OCI-M1 (cell line): Measurements from ENCODE around the gene NEDD4L.

Experiments
- DNase-seq: peaks from one replicate; lab custom pipeline; 2025; lab: John Stamatoyannopoulos, UW

Gene NEDD4L

GRCh38 chr18:58321986-58322385 lies 278.0 kb downstream of the NEDD4L start:
- DNase-seq, result peak; percentile 92

DNA sequence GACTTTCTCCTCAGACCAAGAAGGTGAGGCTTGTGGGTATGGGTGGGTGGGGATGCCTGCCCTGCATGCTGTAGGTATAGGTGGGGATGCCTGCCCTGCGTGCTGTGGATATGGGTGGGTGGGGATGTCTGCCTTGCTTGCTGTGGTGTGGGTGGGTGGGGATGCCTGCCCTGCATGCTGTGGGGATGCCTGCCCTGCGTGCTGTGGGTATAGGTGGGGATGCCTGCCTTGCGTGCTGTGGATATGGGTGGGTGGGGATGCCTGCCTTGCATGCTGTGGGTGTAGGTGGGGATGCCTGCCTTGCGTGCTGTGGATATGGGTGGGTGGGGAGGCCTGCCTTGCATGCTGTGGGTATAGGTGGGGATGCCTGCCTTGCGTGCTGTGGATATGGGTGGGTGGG lies 278.4 kb downstream of the NEDD4L start:
- no peak for DNase-seq

- no peak for DNase-seq
Measured at GRCh38 chr18:58323866-58324762, 280.1 kb downstream of the NEDD4L start.

DNA sequence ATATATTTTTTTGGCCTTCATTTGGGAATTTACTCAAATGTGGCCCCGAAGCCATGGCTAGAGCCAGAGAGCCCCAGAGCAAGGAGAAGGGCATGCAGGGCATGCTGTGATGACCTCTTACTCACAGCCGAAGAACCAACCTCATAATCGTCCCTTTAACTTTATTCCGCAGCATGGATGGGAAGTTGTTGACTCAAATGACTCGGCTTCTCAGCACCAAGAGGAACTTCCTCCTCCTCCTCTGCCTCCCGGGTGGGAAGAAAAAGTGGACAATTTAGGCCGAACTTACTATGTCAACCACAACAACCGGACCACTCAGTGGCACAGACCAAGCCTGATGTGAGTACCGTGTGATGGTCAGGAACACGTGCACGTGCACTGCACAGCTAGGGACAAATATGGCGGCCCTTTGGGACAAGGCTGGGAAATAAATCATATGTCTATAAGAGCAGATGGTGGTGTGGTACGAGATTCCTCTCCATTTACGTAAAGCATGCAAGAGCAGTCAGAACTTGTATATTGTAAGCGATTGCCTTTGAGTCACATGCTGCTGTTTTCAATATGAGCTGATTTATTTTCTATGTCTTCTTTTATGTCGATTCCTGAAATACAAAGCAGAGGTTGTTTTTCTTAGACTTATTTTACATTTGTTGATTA lies 280.9 kb downstream of the NEDD4L start:
- DNase-seq, result no peak

DNA sequence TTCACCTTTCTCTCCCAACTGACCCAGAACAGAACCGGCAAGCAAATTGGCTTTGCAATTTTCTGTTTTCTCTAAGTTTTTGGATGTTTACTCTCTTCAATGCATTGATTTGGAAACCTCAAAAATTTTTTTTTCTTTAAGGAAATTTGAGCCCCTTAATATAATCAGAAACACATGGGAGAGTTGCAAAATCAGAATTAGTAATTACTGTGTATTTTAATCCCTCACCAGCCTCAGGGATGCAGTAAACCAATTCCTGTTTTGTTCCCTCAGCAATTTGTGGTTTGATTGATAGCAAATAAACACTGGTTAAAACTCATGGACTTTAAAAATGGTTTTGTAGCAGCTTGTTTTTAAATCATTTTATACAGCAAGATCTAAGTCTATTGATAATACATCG lies 281.5 kb downstream of the NEDD4L start:
- DNase-seq, result no peak

- no peak for DNase-seq
Measured at GRCh38 chr18:58334061-58334460, 290.0 kb downstream of the NEDD4L start.

DNA sequence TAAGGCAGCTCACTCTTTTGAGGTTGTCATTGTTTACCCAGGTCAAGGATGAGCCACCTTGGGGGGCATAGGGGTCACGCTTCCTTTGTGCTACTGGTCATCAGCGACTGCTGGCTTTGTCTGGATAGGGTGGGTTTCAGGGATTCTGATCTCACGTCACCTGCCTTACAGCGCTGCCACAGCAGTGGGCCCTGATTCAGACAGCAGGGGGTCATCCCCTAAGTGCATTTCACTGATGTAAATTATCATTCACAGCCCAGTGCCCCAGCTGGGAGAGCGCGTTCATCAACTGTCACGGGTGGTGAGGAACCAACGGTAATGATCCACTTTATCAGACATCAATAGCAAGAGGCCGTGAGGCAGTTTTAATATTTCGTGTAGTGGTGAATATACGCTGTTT lies 291.2 kb downstream of the NEDD4L start:
- DNase-seq, result no peak

- no peak for DNase-seq
Measured at GRCh38 chr18:58335821-58336220, 291.8 kb downstream of the NEDD4L start.

DNA sequence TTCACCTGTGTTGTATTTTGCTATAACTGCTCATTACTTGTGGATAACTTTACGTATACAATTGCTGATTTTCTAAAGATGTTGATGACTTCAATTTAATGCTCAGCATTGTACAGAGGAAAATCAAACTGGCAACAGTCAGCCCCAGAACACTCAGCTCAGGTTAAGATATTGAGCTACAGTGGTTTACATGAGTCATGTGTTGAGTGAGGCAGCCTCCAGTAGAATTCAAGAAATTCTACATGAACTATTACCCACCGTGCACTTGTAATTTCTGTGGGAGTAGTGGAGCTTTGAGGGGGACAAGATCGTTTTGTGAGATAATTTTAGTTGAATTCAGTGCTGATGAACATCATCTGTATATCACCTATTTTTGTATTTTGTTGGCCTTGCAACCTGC lies 292.6 kb downstream of the NEDD4L start:
- DNase-seq, result no peak

DNA sequence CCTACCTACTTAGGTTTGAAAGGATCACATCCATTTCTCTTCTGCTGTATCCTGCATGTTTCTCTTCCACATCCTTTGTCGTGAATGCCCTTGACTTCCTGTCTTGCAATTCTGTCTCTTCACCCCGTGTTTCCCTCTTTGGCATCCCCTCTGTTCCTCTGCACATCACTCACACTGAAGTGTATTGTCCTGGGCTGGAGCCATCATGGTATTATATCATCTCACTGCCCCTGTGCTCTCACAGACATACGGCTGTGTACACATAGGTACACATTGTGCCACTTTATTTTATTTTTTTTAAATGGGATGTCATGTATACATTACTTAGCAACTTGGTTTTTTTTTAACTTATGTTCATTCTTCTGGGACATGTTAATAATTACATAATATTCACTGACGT lies 293.3 kb downstream of the NEDD4L start:
- no peak for DNase-seq

DNA sequence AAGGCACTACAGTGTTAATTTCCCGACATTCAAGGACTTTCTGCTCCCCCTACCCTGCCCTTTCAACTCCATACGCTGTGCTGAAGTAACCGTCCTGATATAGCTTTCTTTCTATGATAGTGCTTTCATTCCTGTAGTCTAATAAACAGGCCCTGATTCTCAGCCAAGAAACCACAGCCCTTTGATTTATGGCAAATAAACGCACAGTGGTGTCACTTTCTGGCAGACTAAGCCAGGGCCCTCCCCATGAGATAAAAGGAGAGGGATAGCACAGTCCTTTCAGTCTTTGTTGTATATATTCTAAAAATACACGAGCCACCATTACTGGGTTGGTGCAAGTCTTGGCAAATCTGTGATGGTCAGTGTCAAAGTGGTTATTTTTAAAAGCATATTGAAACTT lies 293.7 kb downstream of the NEDD4L start:
- DNase-seq, result no peak

GRCh38 chr18:58338141-58338540 lies 294.1 kb downstream of the NEDD4L start:
- DNase-seq, result no peak

DNA sequence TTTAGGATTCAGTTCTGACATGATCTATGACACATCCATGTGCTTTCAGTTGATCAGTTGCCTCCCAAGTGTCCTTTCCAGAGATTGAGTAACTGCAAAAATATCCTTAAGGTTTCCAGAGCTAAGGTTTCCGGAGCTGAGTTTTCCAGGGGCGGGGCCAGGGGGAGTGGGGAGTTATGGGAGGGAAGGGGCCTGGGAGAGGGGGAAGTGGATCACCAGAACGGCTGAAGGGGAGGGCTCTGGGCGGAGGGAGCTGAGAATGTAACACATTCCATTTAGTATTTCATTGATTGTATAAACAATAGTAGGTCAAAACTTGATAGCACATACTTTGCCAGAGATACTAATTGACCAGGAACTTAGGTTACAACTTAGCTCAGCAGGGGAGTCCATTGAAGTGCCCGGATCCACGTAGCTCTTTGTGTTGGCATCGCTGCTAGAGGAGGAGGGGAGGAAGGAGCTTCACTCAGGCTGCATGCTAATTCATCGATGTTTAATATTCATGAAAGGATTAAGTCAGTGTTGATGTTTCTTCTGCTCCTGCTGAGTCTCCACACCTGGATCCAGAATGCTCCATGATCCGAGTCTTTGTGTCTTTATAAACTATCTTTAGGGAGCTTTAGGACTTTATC lies 295.1 kb downstream of the NEDD4L start:
- DNase-seq, result no peak

DNA sequence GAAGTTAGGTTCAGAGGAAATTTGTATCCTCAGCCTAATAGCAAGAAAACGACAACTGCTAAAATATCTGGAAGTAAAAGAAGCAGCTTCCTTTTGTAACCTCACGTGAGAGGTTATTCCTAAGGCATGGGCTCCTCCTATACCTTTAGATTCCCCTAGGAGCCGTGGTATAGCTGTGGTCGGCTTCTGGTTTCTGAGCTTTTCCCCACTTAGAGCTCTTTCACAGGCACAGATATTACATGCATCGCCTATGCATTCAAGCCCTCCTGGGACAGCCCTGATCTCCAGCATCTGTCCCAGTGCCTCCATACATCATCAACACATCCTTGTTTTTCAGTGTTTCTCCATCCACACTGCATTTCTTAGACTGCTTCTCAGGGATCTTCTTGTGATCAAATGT lies 295.9 kb downstream of the NEDD4L start:
- DNase-seq, result no peak

DNA sequence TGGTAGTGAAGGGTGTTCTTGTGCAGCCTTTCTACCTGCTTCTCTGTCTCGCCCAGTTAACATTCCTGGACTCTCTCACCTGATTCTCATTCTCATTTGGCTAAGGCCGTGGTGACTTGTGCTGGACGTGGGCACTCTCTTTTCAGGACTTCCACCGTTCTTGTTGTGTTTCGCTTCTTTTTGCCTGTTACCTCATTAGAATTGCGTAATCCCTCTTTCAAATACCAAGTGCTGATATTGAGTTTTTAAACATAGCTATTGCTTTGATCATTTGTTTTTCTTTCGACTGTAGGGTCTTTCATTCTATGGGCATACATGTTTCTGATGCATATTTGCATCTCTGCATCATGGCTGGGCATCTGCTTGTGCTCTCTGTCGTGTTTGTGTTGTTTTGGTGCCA lies 297.9 kb downstream of the NEDD4L start:
- no peak for DNase-seq

DNA sequence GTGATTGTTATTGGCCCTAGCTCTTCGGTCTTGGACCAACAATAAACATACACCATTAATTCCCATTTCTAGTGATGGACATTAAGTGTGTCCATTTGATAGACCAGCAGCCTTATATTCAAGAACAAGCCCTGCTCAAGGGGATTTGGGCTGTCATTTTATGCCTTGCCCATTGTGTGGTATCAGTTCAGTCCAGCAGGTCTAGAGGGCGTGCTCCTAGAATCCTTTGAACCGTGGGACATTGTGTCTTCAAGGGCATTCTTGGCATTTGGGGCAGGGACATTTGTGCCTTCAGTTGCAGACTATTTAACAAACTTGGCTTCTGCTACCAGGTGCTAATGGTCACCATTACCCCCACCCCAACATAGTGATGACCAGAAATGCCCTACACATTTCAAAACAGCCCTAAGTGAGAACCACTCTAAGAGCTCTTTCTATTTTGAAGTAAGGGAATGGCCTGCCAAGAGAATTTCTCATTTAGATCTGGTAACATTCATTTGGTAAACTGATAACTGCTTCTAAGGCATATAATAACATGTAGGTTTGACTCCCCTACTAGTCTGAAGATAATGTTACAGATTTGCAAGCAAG lies 300.1 kb downstream of the NEDD4L start:
- no peak for DNase-seq

DNA sequence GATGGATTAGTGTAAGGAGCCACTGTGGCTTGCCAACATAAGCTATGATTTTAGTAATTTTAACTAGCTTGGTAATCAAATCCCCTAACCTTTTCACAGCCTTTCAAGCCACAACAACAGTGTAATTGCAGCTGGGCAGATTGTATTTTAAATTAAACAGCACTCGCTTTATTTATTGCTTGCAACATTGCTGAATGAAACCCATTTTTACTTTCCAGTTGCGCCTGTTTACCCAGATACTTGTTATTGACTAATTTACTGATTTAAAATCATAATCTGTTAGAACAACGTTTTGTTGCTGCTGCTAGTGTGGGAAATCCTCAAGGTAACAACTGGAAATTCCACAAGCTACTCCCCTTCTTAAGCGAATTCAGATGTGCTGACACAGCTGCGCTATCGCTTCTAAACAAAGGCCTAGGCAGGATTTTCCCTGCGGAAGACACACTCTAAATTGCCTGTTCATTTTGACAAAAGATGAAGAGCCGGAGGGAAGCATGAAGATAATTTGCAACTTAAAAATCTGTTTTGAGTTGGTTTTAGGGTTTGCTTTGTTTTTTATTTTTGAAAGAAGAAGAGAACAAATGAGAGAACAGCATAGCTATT lies 300.9 kb downstream of the NEDD4L start:
- no peak for DNase-seq

DNA sequence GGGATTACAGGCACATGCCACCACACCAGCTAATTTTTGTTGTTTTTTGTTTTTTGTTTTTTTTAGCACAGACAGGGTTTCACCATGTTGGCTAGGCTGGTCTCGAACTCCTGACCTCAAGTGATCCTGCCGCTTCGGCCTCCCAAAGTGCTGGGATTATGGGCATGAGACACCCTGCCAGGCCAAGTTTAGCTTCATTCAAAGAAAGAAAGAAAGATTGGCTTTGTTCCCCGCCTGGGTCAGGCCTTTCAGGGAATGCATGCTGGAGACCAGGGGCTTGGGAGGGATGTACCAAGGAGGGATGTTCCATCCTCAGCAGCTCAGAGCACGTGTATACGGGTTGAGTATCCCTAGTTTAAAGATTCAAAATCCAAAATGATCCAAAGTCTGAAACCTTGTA lies 301.8 kb downstream of the NEDD4L start:
- no peak for DNase-seq

GRCh38 chr18:58347135-58347534 lies 303.1 kb downstream of the NEDD4L start:
- DNase-seq, result no peak

DNA sequence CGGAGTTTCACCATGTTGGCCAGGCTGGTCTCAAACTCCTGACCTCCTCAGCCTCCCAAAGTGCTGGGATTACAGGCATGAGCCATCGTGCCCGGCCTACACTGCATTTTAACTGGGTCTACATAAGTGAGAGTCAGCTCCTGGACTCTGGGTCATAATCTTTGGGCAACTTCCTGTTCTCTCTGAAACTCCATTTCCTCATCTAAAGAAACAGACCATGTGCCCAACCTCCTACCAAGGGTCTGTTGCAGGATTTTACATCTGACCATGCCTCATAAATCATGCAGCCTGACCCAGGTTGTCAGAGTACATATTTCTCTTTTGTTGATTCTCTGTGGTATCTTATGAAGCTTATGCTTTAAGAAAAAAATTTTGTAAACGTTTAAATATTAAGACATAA lies 304.5 kb downstream of the NEDD4L start:
- peak; percentile 26 for DNase-seq

DNA sequence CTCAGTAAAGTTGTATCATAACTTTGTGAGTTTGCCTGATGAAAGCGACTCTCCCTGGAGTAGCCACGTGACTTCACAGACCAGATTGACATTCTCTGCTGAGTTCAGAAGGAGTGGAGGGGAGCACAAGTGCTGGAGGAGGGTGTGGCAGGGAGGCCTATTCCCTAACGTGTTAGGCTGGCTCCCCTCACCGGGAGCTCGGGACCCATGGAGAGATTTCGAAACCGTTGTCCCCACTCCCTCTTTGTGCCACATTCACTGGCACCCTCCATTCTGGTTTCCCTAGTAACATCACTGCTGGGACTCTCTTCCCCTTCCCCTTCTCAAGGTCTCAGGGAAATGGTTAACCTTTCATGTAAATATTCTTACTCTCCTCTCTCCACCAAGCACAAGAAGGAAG lies 304.9 kb downstream of the NEDD4L start:
- DNase-seq, result no peak

DNA sequence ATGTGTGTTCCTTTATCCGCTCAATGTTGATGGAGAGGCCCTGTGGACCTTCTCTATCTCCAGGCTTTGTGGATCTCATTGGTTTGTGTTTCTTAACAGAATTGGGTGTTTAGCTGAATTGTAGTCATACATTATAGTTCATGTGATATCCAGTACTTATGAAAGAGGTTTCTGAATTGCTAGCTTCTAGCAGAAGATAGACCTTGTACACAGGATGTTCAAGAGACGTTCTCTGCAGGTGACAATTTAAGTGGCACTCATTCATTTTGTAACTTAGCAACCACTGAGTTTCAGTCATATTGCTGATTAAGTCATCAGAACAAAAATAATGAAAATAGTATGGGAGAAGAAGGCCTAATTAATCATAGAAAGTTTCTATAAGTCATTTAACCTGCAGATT lies 305.6 kb downstream of the NEDD4L start:
- no peak for DNase-seq
